Endothelial cell of umbilical vein (primary cell): Measurements from ENCODE around the gene PIK3C2G. TPM values are rescaled to one million over a fixed set of nuclear protein-coding genes. Genes with fewer than 3 reads are reported as not detected.

ENCODE experiments used
- BruUV-seq: library from RNA; stranded (reverse); fragments of 400-500 nt; replicated peaks from 2 replicates; lab custom pipeline; 2021; lab: Mats Ljungman, UMichigan
- CTCF ChIA-PET: fragments of 300-600, 350-600 bp; sonication (Branson Sonifier 250); formaldehyde crosslinking; loops from one replicate; lab custom pipeline; 2021; ENCODE audit warnings: antibody characterized with exemption, inconsistent platforms; lab: Charles Lee
- POLR2A ChIA-PET: fragments of 300-600, 350-600 bp; sonication (Branson Sonifier 250); formaldehyde crosslinking; loops from one replicate; lab custom pipeline; 2021; ENCODE audit warnings: antibody characterized with exemption, inconsistent platforms; lab: Charles Lee
- DNase-seq: peaks from one replicate; pipeline ENCODE4 v3.0.0-alpha.2; 2011; ENCODE audit warnings: low read depth, low spot score
- FAIRE-seq: peaks from 2 replicates; lab custom pipeline; 2011; peaks lifted over from hg19 to GRCh38; lab: Jason Lieb, UNC
- H2AFZ ChIP-seq: 2 replicates; pipeline ENCODE4 v1.6.0; 2012; ENCODE audit warnings: low read depth, low read length, control low read depth, inconsistent platforms
- H3K27ac ChIP-seq: 2 replicates; pipeline ENCODE4 v1.5.1; 2011; ENCODE audit warnings: low read depth, mild to moderate bottlenecking, control low read depth, low read length, moderate library complexity; ENCODE audit not compliant: insufficient read depth
- H3K27me3 ChIP-seq, 2 experiments: 2 replicates each; pipeline versions ENCODE4 v1.6.0 to v1.6.1; 2011; ENCODE audit warnings: low read length in 2 of 2, mixed read lengths in 1 of 2; ENCODE audit not compliant: control insufficient read depth in 2 of 2, insufficient read depth in 2 of 2
- H3K36me3 ChIP-seq, 2 experiments: 2 replicates in 1 of 2; 3 replicates in 1 of 2; pipeline ENCODE4 v1.5.1; 2011; ENCODE audit warnings: low read length in 2 of 2, mild to moderate bottlenecking in 1 of 2, moderate library complexity in 1 of 2; ENCODE audit not compliant: control insufficient read depth in 2 of 2, insufficient read depth in 2 of 2; ENCODE audit errors: extremely low read depth in 1 of 2
- H3K4me1 ChIP-seq: 3 replicates; pipeline ENCODE4 v1.5.1; 2011; ENCODE audit warnings: mild to moderate bottlenecking, low read length; ENCODE audit not compliant: control insufficient read depth, insufficient read depth; ENCODE audit errors: extremely low read depth
- H3K4me2 ChIP-seq: 2 replicates; pipeline ENCODE4 v1.6.1; 2011; ENCODE audit warnings: low read length, control low read depth, mixed read lengths; ENCODE audit not compliant: insufficient read depth
- H3K4me3 ChIP-seq, 3 experiments: fragments of 200-600 bp in 1 of 3; sonication (generic), shearing (Covaris generic) in 1 of 3; replicated peaks in 1 of 3; 2 replicates each; pipeline ENCODE4 v1.5.1; 2011 to 2016; ENCODE audit warnings: control low read depth in 3 of 3, low read length in 3 of 3, mild to moderate bottlenecking in 2 of 3, inconsistent platforms in 1 of 3, low read depth in 1 of 3, moderate library complexity in 1 of 3; ENCODE audit not compliant: insufficient read depth in 1 of 3
- H3K79me2 ChIP-seq: 2 replicates; pipeline ENCODE4 v1.6.0; 2012; ENCODE audit warnings: low read length, inconsistent platforms; ENCODE audit not compliant: control insufficient read depth, insufficient read depth
- H3K9ac ChIP-seq: replicated peaks from 2 replicates; pipeline ENCODE3; 2011; ENCODE audit warnings: low read length, control low read depth; ENCODE audit not compliant: insufficient read depth; ENCODE audit errors: extremely low read depth
- H3K9me1 ChIP-seq: replicated peaks from 3 replicates; pipeline ENCODE4 v1.6.0; 2011; ENCODE audit warnings: mild to moderate bottlenecking, low read length; ENCODE audit not compliant: control insufficient read depth, insufficient read depth; ENCODE audit errors: extremely low read depth
- H3K9me3 ChIP-seq: replicated peaks from 2 replicates; pipeline ENCODE4 v1.5.1; 2012; ENCODE audit warnings: low read length, inconsistent platforms; ENCODE audit not compliant: control insufficient read depth, insufficient read depth
- H4K20me1 ChIP-seq: replicated peaks from 2 replicates; pipeline ENCODE3; 2011; ENCODE audit warnings: mild to moderate bottlenecking, low read length; ENCODE audit not compliant: control insufficient read depth, insufficient read depth; ENCODE audit errors: extremely low read depth
- FOS ChIP-seq: IDR thresholded peaks from 2 replicates; pipeline ENCODE4 v1.6.1; 2011; ENCODE audit warnings: mild to moderate bottlenecking, low read length, moderate library complexity, borderline replicate concordance; ENCODE audit not compliant: insufficient read depth
- GATA2 ChIP-seq: IDR thresholded peaks from 2 replicates; pipeline ENCODE4 v1.7.0; 2011; ENCODE audit warnings: low read depth, mild to moderate bottlenecking, moderate library complexity, mixed read lengths, low read length; ENCODE audit not compliant: insufficient read length, insufficient read depth
- JUN ChIP-seq: IDR thresholded peaks from 2 replicates; pipeline ENCODE4 v1.6.1; 2011; ENCODE audit warnings: borderline replicate concordance, low read depth; ENCODE audit not compliant: insufficient read length, insufficient read depth
- POLR2A ChIP-seq: IDR thresholded peaks from 2 replicates; pipeline ENCODE4 v1.6.1; 2012; ENCODE audit warnings: low read depth, mild to moderate bottlenecking, control low read depth, low read length
- dilution Hi-C: fragments of 300-500 bp; cut with MboI; formaldehyde crosslinking; loops from one replicate; pipeline ENCODE4 v1.15.0; 2019; ENCODE audit warnings: low sequenced_read_pairs; ENCODE audit not compliant: extremely low pct_ligation_motif_present
- intact Hi-C: fragments of 100-400 bp; cut with micrococcal nuclease; formaldehyde crosslinking; loops from one replicate; pipeline ENCODE4 v1.10.0; 2022
- polyA plus RNA-seq, 4 experiments: library from polyadenylated mRNA; depleted of rRNA in 3 of 4; stranded (reverse) in 3 of 4; unstranded in 1 of 4; fragments of >200 nt; gene quantifications; 2 replicates each; pipeline versions ENCODE4 v1.2.1 to v1.2.3, GENCODE V29; 2011 to 2012; ENCODE audit warnings: missing spikeins in 1 of 4
- total RNA-seq: library from RNA; stranded (reverse); gene quantifications from 2 replicates; pipeline ENCODE4 v1.2.3, GENCODE V29; 2021
- TF ChIP-seq, protein P1 (sequence below): IDR thresholded peaks from 2 replicates; pipeline ENCODE4 v1.6.1; 2011; ENCODE audit not compliant: insufficient read depth, insufficient read length

The PIK3C2G gene
- total and polyA plus RNA-seq, 2 donors (not counting 3 experiments of a cell fraction or from before 2014, with no cell fraction given), result not detected

DNA sequence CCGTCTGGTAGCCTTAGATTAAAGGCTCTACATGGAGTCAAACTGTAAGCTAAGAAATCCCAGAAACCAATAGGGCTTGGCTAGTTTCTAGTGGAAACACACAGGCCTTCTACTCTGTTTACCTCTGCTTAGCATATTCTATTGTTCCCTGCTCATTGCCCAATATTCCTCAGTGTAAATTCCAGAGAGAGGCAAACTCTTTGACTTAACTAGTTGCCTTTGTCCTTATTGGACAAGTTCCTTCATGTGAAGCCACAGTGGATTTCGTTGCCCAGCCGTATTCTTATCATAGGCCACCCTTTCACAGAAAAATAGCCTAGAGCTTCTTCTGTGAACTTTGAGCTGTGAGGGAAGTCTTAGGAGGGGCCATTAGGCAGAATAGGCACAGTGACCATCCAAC is 290.4 kb downstream of the PIK3C2G start:
- dilution Hi-C loops, result no loop called here
- intact Hi-C loops, result no loop called here
- DNase-seq (no peak), FAIRE-seq (no peak)
- no peaks in the 10 kb centered on the region for H3K27me3 ChIP-seq
- H3K9me1 ChIP-seq, result no peaks in the 10 kb centered on the region
- no TSS peak for BruUV-seq
- TF ChIP-seq JUN, result no peak
- H3K4me1 ChIP-seq, result no peaks in the 10 kb centered on the region
- H2AFZ ChIP-seq, result no peak overlapping the region
- H3K9me3 ChIP-seq, result no peaks in the 10 kb centered on the region
- H3K27ac ChIP-seq, result no peak overlapping the region
- no peak overlapping the region for H3K9ac ChIP-seq
- no peak overlapping the region for H3K4me2 ChIP-seq
- H3K4me3 ChIP-seq, result no peak overlapping the region
- no peaks in the 10 kb centered on the region for H3K79me2 ChIP-seq
- ChIA-PET POLR2A (no interaction called here), CTCF (no interaction called here)
- H3K36me3 ChIP-seq, result no peaks in the 10 kb centered on the region
- no peaks in the 10 kb centered on the region for H4K20me1 ChIP-seq

DNA sequence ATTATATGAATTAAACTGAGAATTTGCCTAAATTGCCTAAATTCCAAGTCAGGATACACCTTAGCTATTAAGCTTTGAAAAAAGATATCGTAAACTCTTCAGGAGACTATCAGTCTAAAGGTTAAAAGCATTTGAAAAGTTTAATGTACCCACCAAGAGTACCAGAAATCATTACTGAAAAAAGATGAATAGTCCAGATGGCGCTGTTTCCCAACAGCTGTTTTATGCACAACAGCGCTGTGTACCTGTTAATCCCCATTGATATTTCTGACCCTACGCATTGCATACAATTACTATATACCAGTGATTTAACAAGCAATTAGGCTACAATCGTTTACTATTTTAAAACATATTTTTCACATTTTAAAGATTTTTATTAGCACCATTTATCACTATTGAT is 291.5 kb downstream of the PIK3C2G start:
- FAIRE-seq (no peak), DNase-seq (no peak)
- BruUV-seq, result no TSS peak
- Histone ChIP-seq H3K4me1 (no peaks in the 10 kb centered on the region), H3K9me3 (no peaks in the 10 kb centered on the region), H3K79me2 (no peaks in the 10 kb centered on the region), H2AFZ (no peak overlapping the region), H3K9ac (no peak overlapping the region), H4K20me1 (no peaks in the 10 kb centered on the region), H3K27ac (no peak overlapping the region), H3K4me3 (no peak overlapping the region), H3K9me1 (no peaks in the 10 kb centered on the region), H3K4me2 (no peak overlapping the region), H3K27me3 (no peaks in the 10 kb centered on the region), H3K36me3 (no peaks in the 10 kb centered on the region)
- ChIA-PET POLR2A (no interaction called here), CTCF (no interaction called here)
- dilution Hi-C loops (no loop called here), intact Hi-C loops (no loop called here)
- TF ChIP-seq POLR2A (no peak), GATA2 (no peak), FOS (no peak), JUN (no peak)
- TF ChIP-seq, protein P1, sequence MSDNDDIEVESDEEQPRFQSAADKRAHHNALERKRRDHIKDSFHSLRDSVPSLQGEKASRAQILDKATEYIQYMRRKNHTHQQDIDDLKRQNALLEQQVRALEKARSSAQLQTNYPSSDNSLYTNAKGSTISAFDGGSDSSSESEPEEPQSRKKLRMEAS, result no peak
